Hepatocyte (in vitro differentiated cells): Measurements from ENCODE around the gene FES.

Experiments
- EZH2 ChIP-seq: fragments of 200-600 bp; sonication (generic); IDR thresholded peaks from 2 replicates; pipeline ENCODE4 v1.6.1; 2016; ENCODE audit warnings: antibody characterized with exemption, mild to moderate bottlenecking, borderline replicate concordance
- EZH2phosphoT487 ChIP-seq: fragments of 200-600 bp; sonication (generic); IDR thresholded peaks from one replicate; pipeline ENCODE4 v1.6.1; 2018; ENCODE audit warnings: antibody characterized with exemption, mild to moderate bottlenecking, low read depth, moderate library complexity; ENCODE audit not compliant: unreplicated experiment, severe bottlenecking
- TF ChIP-seq, protein P1 (sequence below): fragments of 200-600 bp; sonication (generic); IDR thresholded peaks from 2 replicates; pipeline ENCODE4 v1.5.1; 2016; ENCODE audit warnings: antibody characterized with exemption, mild to moderate bottlenecking; ENCODE audit not compliant: poor library complexity

GRCh38 chr15:90877996-90878395 lies 6.3 kb upstream of the FES start:
- no peak for TF ChIP-seq EZH2
- TF ChIP-seq, protein P1, sequence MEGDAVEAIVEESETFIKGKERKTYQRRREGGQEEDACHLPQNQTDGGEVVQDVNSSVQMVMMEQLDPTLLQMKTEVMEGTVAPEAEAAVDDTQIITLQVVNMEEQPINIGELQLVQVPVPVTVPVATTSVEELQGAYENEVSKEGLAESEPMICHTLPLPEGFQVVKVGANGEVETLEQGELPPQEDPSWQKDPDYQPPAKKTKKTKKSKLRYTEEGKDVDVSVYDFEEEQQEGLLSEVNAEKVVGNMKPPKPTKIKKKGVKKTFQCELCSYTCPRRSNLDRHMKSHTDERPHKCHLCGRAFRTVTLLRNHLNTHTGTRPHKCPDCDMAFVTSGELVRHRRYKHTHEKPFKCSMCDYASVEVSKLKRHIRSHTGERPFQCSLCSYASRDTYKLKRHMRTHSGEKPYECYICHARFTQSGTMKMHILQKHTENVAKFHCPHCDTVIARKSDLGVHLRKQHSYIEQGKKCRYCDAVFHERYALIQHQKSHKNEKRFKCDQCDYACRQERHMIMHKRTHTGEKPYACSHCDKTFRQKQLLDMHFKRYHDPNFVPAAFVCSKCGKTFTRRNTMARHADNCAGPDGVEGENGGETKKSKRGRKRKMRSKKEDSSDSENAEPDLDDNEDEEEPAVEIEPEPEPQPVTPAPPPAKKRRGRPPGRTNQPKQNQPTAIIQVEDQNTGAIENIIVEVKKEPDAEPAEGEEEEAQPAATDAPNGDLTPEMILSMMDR, result no peak
- no peak for TF ChIP-seq EZH2phosphoT487
